Measurements from ENCODE around the gene SNX3.
"Not testable (repeated sequence)": the region's sequence is repeated elsewhere in the genome, so short reads cannot be mapped to it uniquely, and the experiment has no call there.

Gene SNX3

GRCh38 chr6:108260809-108261569, at the start of gene SNX3:
SNX3 (minus strand) TSS chr6:108261040; CDS start chr6:108260921, 119 bp downstream.
- peak; percentile 98 for DNase-seq

DNA sequence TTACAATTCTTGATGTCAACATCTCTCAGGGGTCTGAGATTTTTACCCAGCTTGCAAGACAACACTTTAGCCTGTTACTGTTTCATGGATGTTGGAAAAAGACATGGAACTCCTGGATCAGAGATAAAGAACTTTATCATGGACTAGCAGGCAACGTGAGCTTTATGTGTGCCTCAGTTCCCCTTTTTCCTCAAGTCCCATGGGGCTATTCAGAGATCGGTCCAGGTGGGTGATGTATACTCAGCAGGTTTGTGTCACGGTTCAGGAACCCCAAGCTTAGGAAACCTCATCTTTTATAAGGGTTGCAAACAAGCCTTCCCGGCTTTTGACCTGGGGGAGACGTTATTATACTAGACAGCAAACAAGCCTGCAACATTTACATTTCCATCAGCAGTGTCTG, 49.0 kb upstream of the SNX3 start:
- no peak for DNase-seq

GRCh38 chr6:108308641-108309040, 47.8 kb upstream of the SNX3 start:
- not testable (repeated sequence) for DNase-seq

DNA sequence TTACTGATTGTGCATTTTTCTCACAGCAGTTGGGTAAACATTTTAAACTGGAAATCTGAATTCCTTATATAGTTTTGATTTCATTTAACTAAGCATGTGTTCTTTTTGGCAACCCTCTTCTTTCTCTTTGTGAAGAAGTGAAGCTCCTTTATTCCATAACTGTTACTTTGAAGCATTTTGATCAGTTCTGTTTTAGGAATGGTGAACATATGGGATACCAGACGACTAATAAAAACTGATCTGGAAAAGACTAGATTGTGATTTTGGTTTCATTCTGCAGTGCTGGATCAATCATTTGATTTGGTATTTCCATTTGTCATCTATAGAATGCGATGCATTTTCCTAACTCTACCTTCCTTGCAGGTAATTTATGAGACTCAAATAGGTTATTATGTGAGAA, 43.8 kb upstream of the SNX3 start:
- DNase-seq = no peak

DNA sequence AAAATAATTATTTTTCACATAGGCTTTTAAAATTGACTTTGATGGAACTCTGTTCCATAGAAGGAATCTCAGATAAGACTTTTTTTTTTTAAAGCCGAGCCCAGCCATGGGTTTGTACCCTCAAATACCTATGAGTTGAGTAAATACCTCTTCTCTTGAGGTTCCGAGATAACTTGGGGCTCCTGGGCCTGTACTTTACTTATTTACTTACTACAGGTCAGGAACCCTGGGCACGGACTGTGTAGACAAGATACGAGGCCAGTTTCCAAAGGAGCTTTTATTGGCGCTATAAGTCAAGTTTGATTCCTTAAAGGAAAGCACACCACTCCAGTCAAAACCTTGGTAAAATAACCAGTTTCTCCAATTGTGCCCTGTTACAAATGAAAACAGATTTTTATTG, 41.5 kb upstream of the SNX3 start:
- DNase-seq = no peak

DNA sequence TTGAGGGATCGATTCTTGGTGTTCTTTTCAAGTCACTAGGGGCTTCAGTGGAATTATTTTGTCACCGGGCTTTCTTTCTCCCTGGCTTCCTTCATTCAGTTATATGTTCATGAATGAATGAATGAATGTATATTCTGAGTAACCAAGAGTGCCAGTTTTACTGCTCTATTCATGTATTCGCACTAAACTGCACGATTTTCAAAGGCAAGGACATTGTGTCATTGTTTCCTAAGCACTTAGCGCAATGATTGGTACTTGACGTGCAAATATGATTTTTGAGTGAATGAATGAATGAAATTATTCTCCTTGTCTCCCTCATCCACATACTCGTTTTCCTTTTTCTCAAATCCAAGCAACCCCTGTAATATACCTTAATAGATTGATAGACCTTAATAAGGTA, 34.8 kb upstream of the SNX3 start:
- DNase-seq = no peak

- peak; percentile 97 for DNase-seq
These were observed 34.1 kb upstream of the SNX3 start, which contains the start of gene AFG1L for GRCh38 chr6:108294727-108295625. AFG1L (plus strand) TSS chr6:108295054; CDS start chr6:108295080, 26 bp downstream.

DNA sequence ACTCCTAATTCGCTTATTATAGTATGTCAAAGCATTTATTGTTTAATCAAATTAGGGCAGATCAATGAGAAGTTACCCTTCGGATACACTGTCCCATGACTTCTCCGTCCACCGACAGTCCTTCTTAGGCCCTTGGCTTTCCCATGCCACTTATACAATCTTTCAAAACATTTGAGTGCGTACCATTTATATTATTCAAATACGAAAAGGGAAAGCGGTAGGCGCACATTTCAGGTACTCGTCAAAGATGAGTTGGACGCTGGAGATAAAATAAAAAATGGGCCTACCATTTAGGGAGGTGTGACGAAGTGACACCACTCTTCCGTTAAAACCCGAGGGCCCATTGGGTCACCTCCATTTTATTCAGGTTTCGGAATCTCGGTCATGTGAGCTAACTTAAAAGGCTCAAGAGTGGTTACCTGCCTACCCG, 33.5 kb upstream of the SNX3 start:
- no peak for DNase-seq

DNA sequence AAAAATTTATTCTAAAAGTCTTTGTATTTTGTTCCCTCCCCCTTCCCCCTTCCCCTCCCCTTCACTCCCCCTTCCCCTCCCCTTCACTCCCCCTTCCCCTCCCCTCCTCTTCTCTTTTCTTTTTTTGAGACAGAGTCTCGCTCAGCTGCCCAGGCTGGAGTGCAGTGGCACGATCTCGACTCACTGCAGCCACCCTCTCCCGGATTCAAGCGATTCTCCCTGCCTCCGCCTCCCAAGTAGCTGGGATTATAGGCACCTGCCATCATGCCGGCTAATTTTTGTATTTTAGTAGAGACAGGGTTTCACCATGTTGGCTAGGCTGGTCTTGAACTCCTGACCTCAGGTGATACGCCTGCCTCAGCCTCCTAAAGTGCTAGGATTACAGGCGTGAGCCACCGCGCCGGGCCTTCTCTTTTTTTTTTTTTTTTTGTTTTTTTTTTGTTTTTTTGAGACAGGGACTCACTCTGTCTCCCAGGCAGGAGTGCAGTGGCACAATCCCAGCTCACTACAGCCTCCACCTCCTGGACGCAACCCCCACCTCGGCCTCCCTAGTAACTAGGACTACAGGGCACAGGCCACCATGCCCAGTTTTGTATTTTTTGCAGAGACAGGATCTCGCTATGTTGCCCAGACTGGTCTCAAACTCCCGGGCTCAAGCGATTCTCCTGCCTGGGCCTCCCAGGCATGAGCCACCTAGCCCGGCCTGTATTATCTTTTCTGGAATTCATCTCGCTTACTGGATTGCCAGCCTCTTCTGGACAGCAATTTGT, 32.9 kb upstream of the SNX3 start:
- DNase-seq = no peak

DNA sequence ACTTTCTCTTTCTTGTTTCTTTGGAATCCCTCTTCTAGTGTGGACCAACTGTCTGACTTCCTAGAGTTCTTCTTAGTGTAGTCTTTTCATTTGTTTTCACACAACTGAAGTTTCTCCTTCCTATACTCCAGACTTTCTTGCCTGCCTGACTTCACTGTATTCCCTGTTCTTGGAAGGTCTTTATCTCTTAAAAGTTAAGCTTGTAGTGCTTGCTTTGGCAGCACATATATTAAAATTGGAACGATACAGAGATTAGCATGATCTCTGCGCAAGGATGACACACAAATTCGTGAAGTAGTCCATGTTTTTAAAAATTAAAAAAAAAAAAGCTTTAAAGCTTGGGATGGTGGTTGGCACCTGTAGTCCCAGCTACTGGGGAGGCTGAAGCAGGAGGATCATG, 31.7 kb upstream of the SNX3 start:
- not testable (repeated sequence) for DNase-seq

DNA sequence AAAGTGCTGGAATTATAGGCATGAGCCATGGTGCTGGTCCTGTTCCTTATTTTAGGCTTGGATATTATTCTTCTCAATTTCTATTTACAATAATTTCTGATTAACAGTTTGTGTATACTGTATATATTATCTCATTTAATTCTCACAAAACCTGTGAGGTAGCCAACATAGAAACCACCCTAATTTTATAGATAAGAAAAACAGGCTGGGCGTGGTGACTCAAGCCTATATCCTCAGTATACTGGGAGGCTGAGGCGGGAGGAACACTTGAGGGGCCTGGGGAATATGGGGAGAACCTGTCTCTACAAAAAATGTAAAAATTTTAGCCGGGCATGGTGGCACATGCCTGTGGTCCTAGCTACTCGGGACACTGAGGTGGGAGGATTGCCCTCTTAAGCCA, 30.3 kb upstream of the SNX3 start:
- peak; percentile 62 for DNase-seq

- no peak for DNase-seq
These were observed 27.9 kb upstream of the SNX3 start for GRCh38 chr6:108288742-108289141.

GRCh38 chr6:108287373-108287772, 26.5 kb upstream of the SNX3 start:
- no peak for DNase-seq

GRCh38 chr6:108286366-108286765, 25.5 kb upstream of the SNX3 start:
- no peak for DNase-seq

- DNase-seq = no peak
These were observed 24.5 kb upstream of the SNX3 start for GRCh38 chr6:108285381-108285780.

DNA sequence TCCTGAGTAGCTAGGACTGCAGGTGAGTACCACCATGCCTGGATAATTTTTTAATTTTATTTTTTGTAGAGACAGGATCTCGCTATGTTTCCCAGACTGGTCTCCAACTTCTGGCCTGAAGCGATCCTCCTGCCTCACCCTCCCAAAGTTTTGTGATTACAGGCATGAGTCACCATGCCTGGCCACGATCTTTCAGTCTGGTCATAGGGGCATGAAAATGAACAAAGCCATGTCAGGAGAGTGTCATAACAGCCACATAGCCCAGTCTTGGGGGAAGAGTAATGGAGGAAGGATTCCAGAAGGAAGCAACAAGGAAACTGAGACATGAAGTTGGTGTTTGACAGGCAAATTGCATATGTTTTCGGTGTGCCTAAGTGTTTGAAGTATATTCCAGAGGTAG, 17.0 kb upstream of the SNX3 start:
- no peak for DNase-seq

- no peak for DNase-seq
These were observed 16.5 kb upstream of the SNX3 start for GRCh38 chr6:108277295-108277694.

- no peak for DNase-seq
These were observed 15.1 kb upstream of the SNX3 start for GRCh38 chr6:108275976-108276375.

DNA sequence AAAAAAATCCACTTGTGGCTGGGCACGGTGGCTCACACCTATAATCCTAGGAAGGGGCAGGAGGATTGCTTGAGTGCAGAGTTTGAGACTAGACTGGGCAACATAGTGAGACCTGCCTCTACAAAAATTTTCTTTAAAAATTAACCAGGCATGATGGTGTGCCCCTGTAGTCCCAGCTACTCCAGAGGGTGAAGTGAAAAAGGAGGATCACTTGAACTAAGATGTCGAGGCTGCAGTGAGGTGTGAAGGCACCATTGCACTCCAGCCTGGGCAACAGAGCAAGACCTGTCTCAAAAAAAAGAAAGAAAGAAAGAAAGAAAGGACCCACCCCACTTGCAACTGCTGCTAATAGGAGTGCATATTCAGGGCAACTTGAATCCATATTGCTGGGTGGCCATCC, 13.7 kb upstream of the SNX3 start:
- DNase-seq = no peak

GRCh38 chr6:108269955-108270354, 9.1 kb upstream of the SNX3 start:
- not testable (repeated sequence) for DNase-seq

DNA sequence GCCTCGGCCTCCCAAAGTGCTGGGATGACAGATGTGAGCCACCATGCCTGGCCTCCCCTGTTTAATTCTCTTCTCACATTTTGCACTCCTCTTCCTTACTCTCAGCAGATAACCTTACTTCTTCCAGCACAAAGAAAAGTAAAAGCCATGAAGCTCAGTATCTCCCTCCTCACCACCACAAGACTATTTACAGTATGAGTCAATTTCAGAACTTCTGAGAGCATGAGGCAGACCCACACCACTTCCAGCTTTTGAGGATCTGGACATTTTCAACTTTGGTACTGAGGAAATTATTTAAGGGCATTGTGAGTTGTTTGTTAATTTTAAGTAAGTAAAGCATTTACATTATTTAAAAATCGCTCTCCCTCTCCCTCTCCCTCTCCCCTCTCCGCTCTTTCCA, 8.0 kb upstream of the SNX3 start:
- no peak for DNase-seq

- DNase-seq = no peak
These were observed 2.5 kb upstream of the SNX3 start for GRCh38 chr6:108263371-108263770.

- DNase-seq = peak; percentile 87
These were observed 573 bp downstream of the SNX3 start for GRCh38 chr6:108260126-108260808.
